Gastroesophageal sphincter (tissue), 4 donors: ENCODE data around the gene ZNF597. TPM values are rescaled to one million over a fixed set of nuclear protein-coding genes. Genes with fewer than 3 reads are reported as not detected.

Source experiments
- ATAC-seq: fragments of 150-250 bp; one replicate; pipeline ENCODE4 v1.9.1; 2016; ENCODE audit warnings: mild to moderate bottlenecking, moderate library complexity
- H3K27ac ChIP-seq, 4 donors: fragments of 200-600 bp; sonication (generic) in 3 of 4; 1 replicate in 3 of 4; 2 replicates in 1 of 4; pipeline ENCODE4 v1.5.1; 2016 to 2019
- H3K27me3 ChIP-seq: fragments of 200-600 bp; sonication (generic); one replicate; pipeline ENCODE4 v1.5.1; 2019
- H3K36me3 ChIP-seq, 2 donors: fragments of 200-600 bp; sonication (generic); one replicate each; pipeline ENCODE4 v1.5.1; 2019; ENCODE audit warnings: control low read depth in 1 of 2
- H3K4me1 ChIP-seq, 3 donors: fragments of 200-600 bp; sonication (generic); 1 replicate in 2 of 3; 2 replicates in 1 of 3; pipeline ENCODE4 v1.5.1; 2016 to 2019; ENCODE audit warnings: control low read depth in 2 of 3
- H3K4me3 ChIP-seq, 2 donors: fragments of 200-600 bp; sonication (generic); one replicate each; pipeline ENCODE4 v1.5.1; 2019; ENCODE audit warnings: mild to moderate bottlenecking in 1 of 2, moderate library complexity in 1 of 2
- H3K9me3 ChIP-seq, 3 donors: fragments of 200-600 bp; sonication (generic); one replicate each; pipeline ENCODE4 v1.5.1; 2017 to 2019; ENCODE audit warnings: control low read depth in 2 of 3
- EP300 ChIP-seq: sonication (generic); formaldehyde crosslinking; IDR thresholded peaks from one replicate; pipeline ENCODE4 v1.6.1; 2017; ENCODE audit warnings: antibody characterized with exemption, mild to moderate bottlenecking
- POLR2A ChIP-seq, 2 donors: fragments of 450-650 bp; IDR thresholded peaks; one replicate each; pipeline ENCODE4 v1.6.1; 2017; ENCODE audit warnings: antibody characterized with exemption in 2 of 2, mild to moderate bottlenecking in 2 of 2, moderate library complexity in 1 of 2
- POLR2AphosphoS5 ChIP-seq: sonication (generic); formaldehyde crosslinking; IDR thresholded peaks from one replicate; pipeline ENCODE4 v1.6.1; 2017; ENCODE audit warnings: antibody characterized with exemption
- WGBS, 2 donors: methylation state at CpG; one replicate each; pipeline ENCODE4 v1.1.5; 2018; ENCODE audit warnings: low coverage in 1 of 2; 5-methylcytosine and 5-hydroxymethylcytosine counted together
- total RNA-seq, 4 donors: library from RNA; depleted of rRNA; stranded (reverse); fragments of >200 nt; gene quantifications; one replicate each; pipeline ENCODE4 v1.1.0, GENCODE V29; 2016
- TF ChIP-seq, protein P1 (sequence below), 4 experiments: fragments of 200-600 bp in 2 of 4; fragments of 450-650 bp in 2 of 4; sonication (generic) in 1 of 4; IDR thresholded peaks; one replicate each; pipeline ENCODE4 v1.5.1; 2017 to 2019; ENCODE audit warnings: antibody characterized with exemption in 4 of 4, mild to moderate bottlenecking in 2 of 4, moderate library complexity in 2 of 4

ZNF597 gene, protein sequence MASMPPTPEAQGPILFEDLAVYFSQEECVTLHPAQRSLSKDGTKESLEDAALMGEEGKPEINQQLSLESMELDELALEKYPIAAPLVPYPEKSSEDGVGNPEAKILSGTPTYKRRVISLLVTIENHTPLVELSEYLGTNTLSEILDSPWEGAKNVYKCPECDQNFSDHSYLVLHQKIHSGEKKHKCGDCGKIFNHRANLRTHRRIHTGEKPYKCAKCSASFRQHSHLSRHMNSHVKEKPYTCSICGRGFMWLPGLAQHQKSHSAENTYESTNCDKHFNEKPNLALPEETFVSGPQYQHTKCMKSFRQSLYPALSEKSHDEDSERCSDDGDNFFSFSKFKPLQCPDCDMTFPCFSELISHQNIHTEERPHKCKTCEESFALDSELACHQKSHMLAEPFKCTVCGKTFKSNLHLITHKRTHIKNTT
- 1 to 10 TPM; 1.4 to 2.8 (median 2.2) TPM for total RNA-seq

DNA sequence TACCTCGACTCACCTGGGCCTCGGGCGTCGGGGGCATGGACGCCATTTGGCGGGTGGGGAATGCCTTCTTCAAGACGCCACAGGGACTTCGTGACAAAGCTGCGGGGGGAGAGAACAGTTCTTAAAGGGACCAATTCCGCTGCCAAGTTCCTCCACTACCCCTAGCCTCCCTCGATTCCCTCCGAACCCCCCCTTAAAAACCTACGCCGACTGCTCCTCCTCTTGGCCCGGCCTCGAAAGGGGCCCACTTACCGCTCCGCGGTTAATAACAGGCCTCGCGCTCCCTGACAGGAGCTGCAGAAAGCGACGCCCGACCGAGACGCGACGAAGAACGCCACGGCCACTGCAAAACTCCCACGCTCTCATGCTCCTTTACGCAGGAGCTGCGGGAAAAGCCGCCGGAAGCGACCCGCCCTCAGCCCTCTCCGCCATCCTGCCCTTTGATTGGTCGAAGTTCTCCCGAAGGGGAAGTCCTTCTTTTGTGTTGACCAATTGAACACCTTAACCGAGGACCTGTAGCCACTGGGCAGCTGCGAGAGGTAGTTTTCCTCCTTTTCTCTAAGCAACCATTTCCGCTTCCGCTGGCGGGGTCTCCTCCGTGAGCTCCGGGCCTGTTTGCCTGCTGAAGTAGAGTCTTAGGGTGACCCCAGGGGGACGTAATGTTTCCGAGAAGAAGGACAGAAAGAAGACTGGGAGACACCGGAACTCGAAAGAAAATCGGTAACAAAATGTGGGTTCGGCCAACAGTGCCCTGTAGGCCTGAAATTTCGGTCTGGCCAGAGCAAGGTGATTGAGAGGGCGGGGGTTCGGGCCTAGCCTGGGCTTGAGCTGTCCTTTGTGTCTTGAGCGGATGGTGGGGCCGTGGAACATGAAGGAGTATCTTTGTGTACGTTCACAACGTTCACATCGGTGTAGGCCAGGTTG lies at the start of gene ZNF597, which contains the start of gene NAA60:
TSS of gene ZNF597 (minus strand) at position 397 of the 924 bp plus-strand sequence. CDS start at position 46, 351 bp downstream.
TSS of gene NAA60 (plus strand) at position 573 of the 924 bp plus-strand sequence. CDS start 32,548 bp downstream, outside the sequence.
- no peak for TF ChIP-seq POLR2A (IDR thresholded peaks at IDR 0.05)
- TF ChIP-seq POLR2AphosphoS5, result peak; percentile 17
- TF ChIP-seq, protein P1, sequence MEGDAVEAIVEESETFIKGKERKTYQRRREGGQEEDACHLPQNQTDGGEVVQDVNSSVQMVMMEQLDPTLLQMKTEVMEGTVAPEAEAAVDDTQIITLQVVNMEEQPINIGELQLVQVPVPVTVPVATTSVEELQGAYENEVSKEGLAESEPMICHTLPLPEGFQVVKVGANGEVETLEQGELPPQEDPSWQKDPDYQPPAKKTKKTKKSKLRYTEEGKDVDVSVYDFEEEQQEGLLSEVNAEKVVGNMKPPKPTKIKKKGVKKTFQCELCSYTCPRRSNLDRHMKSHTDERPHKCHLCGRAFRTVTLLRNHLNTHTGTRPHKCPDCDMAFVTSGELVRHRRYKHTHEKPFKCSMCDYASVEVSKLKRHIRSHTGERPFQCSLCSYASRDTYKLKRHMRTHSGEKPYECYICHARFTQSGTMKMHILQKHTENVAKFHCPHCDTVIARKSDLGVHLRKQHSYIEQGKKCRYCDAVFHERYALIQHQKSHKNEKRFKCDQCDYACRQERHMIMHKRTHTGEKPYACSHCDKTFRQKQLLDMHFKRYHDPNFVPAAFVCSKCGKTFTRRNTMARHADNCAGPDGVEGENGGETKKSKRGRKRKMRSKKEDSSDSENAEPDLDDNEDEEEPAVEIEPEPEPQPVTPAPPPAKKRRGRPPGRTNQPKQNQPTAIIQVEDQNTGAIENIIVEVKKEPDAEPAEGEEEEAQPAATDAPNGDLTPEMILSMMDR (IDR thresholded peaks at IDR 0.05), result peak in 1 of 4 experiments; percentile 1
- peak; percentile 99 for ATAC-seq
- Histone ChIP-seq H3K4me1 (peaks cover 0 to 21% (median 0%) of the 10 kb centered on the region in 3 donors), H3K4me3 (peak within 1 kb of the TSS; percentile 54 to 62), H3K27ac (peak within 1 kb of the TSS; percentile 44 to 80 (median 76)), H3K9me3 (peaks cover 0 to 38% (median 0%) of the 10 kb centered on the region in 3 donors), H3K36me3 (peaks cover 0 to 32% of the 10 kb centered on the region in 2 donors), H3K27me3 (no peaks in the 10 kb centered on the region)
- 35 to 41% methylated on average over 12 to 24 of the region's 61 CpGs for WGBS, 2 donors

DNA sequence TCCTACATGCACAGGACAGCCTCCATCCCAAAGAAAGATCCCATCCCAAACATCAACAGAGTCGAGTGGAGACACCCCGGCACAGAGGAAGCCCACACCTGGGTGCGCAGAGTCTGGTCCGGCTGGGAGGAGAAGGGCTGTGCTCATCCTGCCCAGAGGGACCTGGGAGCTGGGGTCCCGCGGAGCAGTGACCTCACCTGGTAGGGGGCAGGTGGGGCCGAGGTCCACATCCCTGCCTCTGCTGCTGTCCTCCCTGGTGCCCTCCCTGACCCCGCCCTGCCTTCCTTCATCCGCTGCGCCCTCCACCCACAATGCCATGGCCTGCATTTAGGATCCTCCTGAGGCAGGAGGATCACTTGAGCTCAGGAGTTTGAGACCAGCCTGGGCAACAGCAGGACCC lies 49.1 kb upstream of the ZNF597 start:
- 95% methylated on average over 3 of the region's 10 CpGs; no CpG with 5 or more reads in 1 of the 2 donors for WGBS, 2 donors
- ATAC-seq, result peak; percentile 5

DNA sequence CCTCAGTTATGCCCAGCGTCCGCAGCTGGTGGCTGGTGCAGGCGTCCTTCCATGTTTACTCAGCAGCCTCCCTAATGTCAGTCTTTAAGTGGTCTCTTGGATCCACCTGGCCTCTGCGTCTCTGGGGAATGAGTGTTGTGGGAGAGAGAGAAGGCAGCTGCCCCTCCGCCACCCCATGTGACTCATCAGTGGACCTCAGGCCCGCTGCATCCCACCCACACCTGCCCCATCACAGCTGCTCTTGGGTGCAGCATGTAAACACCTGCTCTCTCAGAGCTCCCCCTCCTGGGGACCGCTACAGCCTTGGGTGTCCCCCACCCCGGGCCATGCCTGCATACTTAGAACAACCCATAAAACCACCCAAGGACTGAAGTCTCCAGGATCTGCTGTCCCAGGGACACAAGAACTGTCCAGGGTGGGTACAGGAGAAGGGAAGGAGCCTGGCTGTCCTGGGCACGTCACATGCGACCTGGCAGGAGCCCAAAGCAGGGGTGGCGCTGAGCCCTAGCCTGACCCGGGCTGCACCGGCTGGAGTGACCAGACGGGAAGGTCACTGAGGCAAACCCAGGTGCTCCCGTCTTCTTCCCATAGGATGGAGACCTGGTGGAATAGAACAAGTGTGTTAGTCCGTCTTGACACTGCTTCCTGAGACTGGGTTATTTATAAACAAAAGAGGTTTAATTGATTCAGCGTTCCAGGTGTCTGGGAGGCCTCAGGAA lies 47.8 kb upstream of the ZNF597 start:
- Histone ChIP-seq H3K4me1 (peaks cover 0 to 9% (median 0%) of the 10 kb centered on the region in 3 donors), H3K27me3 (no peaks in the 10 kb centered on the region), H3K4me3 (no peak overlapping the region), H3K9me3 (no peaks in the 10 kb centered on the region), H3K36me3 (peaks cover 0 to 21% of the 10 kb centered on the region in 2 donors), H3K27ac (no peak overlapping the region)
- WGBS, 2 donors, result 49 to 65% methylated on average over 8 to 11 of the region's 17 CpGs
- no peak for ATAC-seq
- TF ChIP-seq, protein P1 (IDR thresholded peaks at IDR 0.05), result no peak

More for the DNA sequence above, 49.1 kb upstream of the ZNF597 start:
- TF ChIP-seq POLR2A (IDR thresholded peaks at IDR 0.05), result no peak
- no peak for TF ChIP-seq EP300
- no peak for TF ChIP-seq POLR2AphosphoS5
- TF ChIP-seq, protein P1 (IDR thresholded peaks at IDR 0.05), result no peak
- no peak overlapping the region for H3K4me3 ChIP-seq
- H3K27me3 ChIP-seq, result no peaks in the 10 kb centered on the region
- H3K36me3 ChIP-seq, result peaks cover 0 to 10% of the 10 kb centered on the region in 2 donors
- H3K9me3 ChIP-seq, result no peaks in the 10 kb centered on the region
- peaks cover 0 to 9% (median 0%) of the 10 kb centered on the region in 3 donors for H3K4me1 ChIP-seq
- H3K27ac ChIP-seq, result no peak overlapping the region

DNA sequence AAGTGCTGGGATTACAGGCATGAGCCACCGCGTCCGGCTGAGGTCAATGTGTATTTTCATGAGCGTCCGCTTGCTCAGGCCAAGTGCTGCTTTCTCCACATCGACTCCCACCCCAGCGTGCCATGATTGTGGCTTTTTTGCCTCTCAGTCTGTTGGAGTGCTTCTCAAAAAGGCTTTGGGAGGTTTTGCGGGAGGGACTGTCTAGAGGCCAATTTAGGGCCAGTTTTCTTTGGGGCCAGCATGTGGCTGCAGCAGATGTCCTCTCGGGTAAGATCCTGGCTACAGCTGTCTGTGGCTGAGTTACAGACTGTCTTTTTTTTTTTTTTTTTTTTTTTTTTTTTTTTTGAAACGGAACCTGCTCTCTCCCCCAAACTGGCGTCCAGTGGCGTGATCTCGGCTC lies 45.5 kb upstream of the ZNF597 start:
- no peaks in the 10 kb centered on the region for H3K27me3 ChIP-seq
- no peak overlapping the region for H3K27ac ChIP-seq
- H3K9me3 ChIP-seq, result no peaks in the 10 kb centered on the region
- peaks cover 0 to 9% (median 0%) of the 10 kb centered on the region in 3 donors for H3K4me1 ChIP-seq
- no peak for TF ChIP-seq EP300
- peaks cover 0 to 44% of the 10 kb centered on the region in 2 donors for H3K36me3 ChIP-seq
- H3K4me3 ChIP-seq, result no peak overlapping the region
- 72% methylated on average over 9 of the region's 13 CpGs; no CpG with 5 or more reads in 1 of the 2 donors for WGBS, 2 donors
- no peak for ATAC-seq
